HFF-Myc (cell line): Measurements from ENCODE around the gene LUM.

Experiments
- DNase-seq: peaks from one replicate; pipeline ENCODE4 v3.0.0-alpha.2; 2011; ENCODE audit warnings: low read depth; ENCODE audit errors: extremely low read depth
- H3K4me3 ChIP-seq: replicated peaks from 2 replicates; pipeline ENCODE4 v1.5.1; 2011; ENCODE audit warnings: low read depth, mild to moderate bottlenecking, control low read depth, low read length
- CTCF ChIP-seq: IDR thresholded peaks from 2 replicates; pipeline ENCODE4 v1.5.1; 2012; ENCODE audit warnings: mild to moderate bottlenecking, low read depth, low read length, control low read depth; ENCODE audit errors: missing control alignments

The LUM gene

GRCh38 chr12:91057368-91058165, 53.7 kb downstream of the LUM start, which contains the start of gene KERA:
KERA (minus strand) TSS chr12:91058024; CDS start chr12:91056281, 1,743 bp downstream.
- TF ChIP-seq CTCF = no peak
- H3K4me3 ChIP-seq = no peak within 1 kb of the TSS
- DNase-seq = no peak

- TF ChIP-seq CTCF = no peak
- peak; percentile 14 for DNase-seq
- no peak overlapping the region for H3K4me3 ChIP-seq
These were observed 54.8 kb downstream of the LUM start for GRCh38 chr12:91056488-91056887.

GRCh38 chr12:91055976-91056375, 55.3 kb downstream of the LUM start:
- TF ChIP-seq CTCF = no peak
- no peak overlapping the region for H3K4me3 ChIP-seq
- DNase-seq = no peak

GRCh38 chr12:91053951-91054715, 57.2 kb downstream of the LUM start:
- DNase-seq = peak; percentile 87
- H3K4me3 ChIP-seq = no peak overlapping the region
- TF ChIP-seq CTCF = no peak
